Endothelial cell (in vitro differentiated cells): ENCODE data around the gene ABRACL. TPM values are rescaled to one million over a fixed set of nuclear protein-coding genes. Genes with fewer than 3 reads are reported as not detected.

Source experiments
- DNase-seq: peaks from one replicate; pipeline ENCODE4 v3.0.0; 2021; ENCODE audit warnings: low spot score
- H3K27ac Mint-ChIP-seq: one replicate; pipeline ENCODE4 v1.8.0; 2021; ENCODE audit warnings: mixed read lengths, inconsistent platforms; ENCODE audit not compliant: unreplicated experiment
- H3K27me3 Mint-ChIP-seq: one replicate; pipeline ENCODE4 v1.8.0; 2021; ENCODE audit warnings: mild to moderate bottlenecking, moderate library complexity, mixed read lengths, inconsistent platforms; ENCODE audit not compliant: unreplicated experiment
- H3K36me3 Mint-ChIP-seq: one replicate; pipeline ENCODE4 v1.8.0; 2021; ENCODE audit warnings: mild to moderate bottlenecking, low read depth, mixed read lengths, inconsistent platforms; ENCODE audit not compliant: unreplicated experiment
- H3K4me1 Mint-ChIP-seq: one replicate; pipeline ENCODE4 v1.8.0; 2021; ENCODE audit warnings: mild to moderate bottlenecking, mixed read lengths, inconsistent platforms; ENCODE audit not compliant: unreplicated experiment
- H3K4me3 Mint-ChIP-seq: one replicate; pipeline ENCODE4 v1.8.0; 2021; ENCODE audit warnings: mild to moderate bottlenecking, mixed read lengths, inconsistent platforms; ENCODE audit not compliant: unreplicated experiment
- H3K9me3 Mint-ChIP-seq: one replicate; pipeline ENCODE4 v1.8.0; 2021; ENCODE audit warnings: mixed read lengths, inconsistent platforms; ENCODE audit not compliant: unreplicated experiment
- CTCF ChIP-seq: fragments of 200-600 bp; sonication (generic); IDR thresholded peaks from one replicate; pipeline ENCODE4 v1.5.0; 2021; ENCODE audit warnings: antibody characterized with exemption; ENCODE audit not compliant: unreplicated experiment
- total RNA-seq: library from RNA; stranded (reverse); fragmentation: NEBNext Ultra II Directional; extraction: Animal tissue kit (Norgen Biotek cat#: 25700); gene quantifications from one replicate; pipeline ENCODE4 v1.2.1, GENCODE V29; 2021; ENCODE audit not compliant: unreplicated experiment

ABRACL gene
- total RNA-seq, 1 donor from 2014 or later: 117 TPM

GRCh38 chr6:139054001-139054400 lies 25.5 kb downstream of the ABRACL start:
- no peak for TF ChIP-seq CTCF
- H3K36me3 Mint-ChIP-seq: no peaks in the 10 kb centered on the region
- no peaks in the 10 kb centered on the region for H3K9me3 Mint-ChIP-seq

DNA sequence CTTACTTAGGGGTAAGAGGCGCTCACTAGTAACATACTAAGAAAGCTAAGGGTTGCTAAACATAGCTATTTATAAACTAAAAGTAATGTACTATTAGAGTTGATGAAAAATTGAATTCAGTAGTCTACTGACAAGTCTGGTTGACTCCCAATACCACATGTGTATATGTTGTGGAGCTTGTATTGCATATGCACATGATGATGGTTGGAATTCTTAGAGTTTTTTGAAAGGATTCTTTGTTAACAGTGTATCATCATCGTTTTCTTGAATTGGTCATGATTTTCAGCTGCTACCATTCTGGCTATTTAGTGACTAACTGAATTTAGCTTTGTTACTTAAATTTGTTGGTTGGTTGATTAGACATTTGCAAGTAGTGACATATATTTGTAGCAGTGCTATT lies 27.2 kb downstream of the ABRACL start:
- Mint-ChIP-seq H3K4me3 (no peak overlapping the region), H3K36me3 (no peaks in the 10 kb centered on the region), H3K27me3 (no peaks in the 10 kb centered on the region), H3K9me3 (no peaks in the 10 kb centered on the region), H3K27ac (no peak overlapping the region), H3K4me1 (no peaks in the 10 kb centered on the region)
- TF ChIP-seq CTCF: no peak
- no peak for DNase-seq

More at GRCh38 chr6:139054001-139054400, 25.5 kb downstream of the ABRACL start:
- no peak for DNase-seq
- no peaks in the 10 kb centered on the region for H3K4me1 Mint-ChIP-seq
- H3K4me3 Mint-ChIP-seq: no peak overlapping the region
- H3K27ac Mint-ChIP-seq: no peak overlapping the region
- no peaks in the 10 kb centered on the region for H3K27me3 Mint-ChIP-seq

GRCh38 chr6:139058029-139058428 lies 29.5 kb downstream of the ABRACL start:
- Mint-ChIP-seq H3K27me3 (no peaks in the 10 kb centered on the region), H3K27ac (no peak overlapping the region), H3K4me1 (peaks cover 2% of the 10 kb centered on the region), H3K9me3 (no peaks in the 10 kb centered on the region), H3K36me3 (no peaks in the 10 kb centered on the region), H3K4me3 (no peak overlapping the region)
- DNase-seq: no peak
- TF ChIP-seq CTCF: no peak

- no peak for DNase-seq
- Mint-ChIP-seq H3K9me3 (no peaks in the 10 kb centered on the region), H3K4me1 (peaks cover 2% of the 10 kb centered on the region), H3K4me3 (no peak overlapping the region), H3K27ac (no peak overlapping the region), H3K27me3 (no peaks in the 10 kb centered on the region), H3K36me3 (no peaks in the 10 kb centered on the region)
- no peak for TF ChIP-seq CTCF
These were observed 31.8 kb downstream of the ABRACL start for GRCh38 chr6:139060332-139060731.

DNA sequence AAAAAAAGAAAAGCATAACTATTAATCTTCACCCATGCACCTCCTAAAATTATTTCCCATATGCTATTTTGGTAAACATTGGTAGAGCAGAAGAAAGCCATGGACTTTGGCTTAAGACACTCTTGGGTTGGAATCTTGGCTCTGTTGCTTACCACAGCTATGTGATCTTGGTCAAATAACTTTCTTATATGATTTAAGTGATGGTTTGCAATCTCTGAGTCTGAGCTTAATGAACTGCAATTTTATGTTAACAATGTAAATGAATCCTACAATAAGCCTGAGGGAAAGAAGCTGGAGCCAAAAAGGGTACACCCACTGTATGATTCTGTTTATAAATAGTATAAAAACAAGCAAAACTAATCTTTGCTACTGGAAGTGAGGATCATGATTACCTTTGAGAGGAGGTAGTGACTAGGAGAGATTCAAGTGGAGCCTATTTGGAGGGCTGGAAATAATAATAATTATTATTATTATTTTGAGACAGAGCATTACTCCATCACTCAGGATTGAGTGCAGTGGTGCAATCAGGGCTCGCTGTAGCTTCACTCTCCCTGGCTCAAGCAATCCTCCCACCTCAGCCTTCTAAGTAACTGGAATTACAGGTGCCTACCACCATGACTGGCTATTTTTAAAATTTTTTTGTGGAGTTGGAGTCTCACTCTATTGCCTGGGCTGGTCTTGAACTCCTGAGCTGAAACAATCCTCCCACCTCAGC lies 34.5 kb downstream of the ABRACL start:
- Mint-ChIP-seq H3K4me3 (no peak overlapping the region), H3K36me3 (no peaks in the 10 kb centered on the region), H3K4me1 (peaks cover 10% of the 10 kb centered on the region), H3K27ac (no peak overlapping the region), H3K9me3 (no peaks in the 10 kb centered on the region), H3K27me3 (no peaks in the 10 kb centered on the region)
- DNase-seq: no peak
- TF ChIP-seq CTCF: no peak
